BJ (cell line): ENCODE results near the gene UQCR10. TPM values are rescaled to one million over a fixed set of nuclear protein-coding genes. Genes with fewer than 3 reads are reported as not detected.

Experiments
- CTCF ChIA-PET: fragments of 350-600 bp; formaldehyde crosslinking; extraction: SDS; loops from one replicate; lab custom pipeline; 2021; ENCODE audit warnings: antibody characterized with exemption, inconsistent platforms; lab: Yijun Ruan, JAX
- POLR2A ChIA-PET: fragments of 300-600 bp; sonication (Branson Sonifier 250); formaldehyde crosslinking; extraction: SDS; loops from one replicate; lab custom pipeline; 2021; ENCODE audit warnings: antibody characterized with exemption; lab: Charles Lee
- DNase-seq: peaks from one replicate; pipeline ENCODE4 v3.0.0-alpha.2; 2011; ENCODE audit warnings: low read depth
- H3K27me3 ChIP-seq: 2 replicates; pipeline ENCODE4 v1.6.0; 2011; ENCODE audit warnings: low read length; ENCODE audit not compliant: control insufficient read depth, insufficient read depth
- H3K36me3 ChIP-seq: 2 replicates; pipeline ENCODE4 v1.5.1; 2011; ENCODE audit warnings: low read length; ENCODE audit not compliant: control insufficient read depth, insufficient read depth
- H3K4me3 ChIP-seq: 2 replicates; pipeline ENCODE4 v1.5.1; 2011; ENCODE audit warnings: low read depth, mild to moderate bottlenecking, control low read depth, low read length
- polyA plus RNA-seq: library from polyadenylated mRNA; depleted of rRNA; stranded (reverse); fragments of >200 nt; gene quantifications from 2 replicates; pipeline ENCODE4 v1.2.3, GENCODE V29; 2011
- TF ChIP-seq, protein P1 (sequence below): IDR thresholded peaks from 2 replicates; pipeline ENCODE4 v1.5.1; 2011; ENCODE audit warnings: low read depth, mild to moderate bottlenecking, control low read depth, inconsistent platforms, low read length, moderate library complexity; ENCODE audit not compliant: insufficient read depth

The UQCR10 gene
- polyA plus RNA-seq, 1 experiment: 184 TPM

DNA sequence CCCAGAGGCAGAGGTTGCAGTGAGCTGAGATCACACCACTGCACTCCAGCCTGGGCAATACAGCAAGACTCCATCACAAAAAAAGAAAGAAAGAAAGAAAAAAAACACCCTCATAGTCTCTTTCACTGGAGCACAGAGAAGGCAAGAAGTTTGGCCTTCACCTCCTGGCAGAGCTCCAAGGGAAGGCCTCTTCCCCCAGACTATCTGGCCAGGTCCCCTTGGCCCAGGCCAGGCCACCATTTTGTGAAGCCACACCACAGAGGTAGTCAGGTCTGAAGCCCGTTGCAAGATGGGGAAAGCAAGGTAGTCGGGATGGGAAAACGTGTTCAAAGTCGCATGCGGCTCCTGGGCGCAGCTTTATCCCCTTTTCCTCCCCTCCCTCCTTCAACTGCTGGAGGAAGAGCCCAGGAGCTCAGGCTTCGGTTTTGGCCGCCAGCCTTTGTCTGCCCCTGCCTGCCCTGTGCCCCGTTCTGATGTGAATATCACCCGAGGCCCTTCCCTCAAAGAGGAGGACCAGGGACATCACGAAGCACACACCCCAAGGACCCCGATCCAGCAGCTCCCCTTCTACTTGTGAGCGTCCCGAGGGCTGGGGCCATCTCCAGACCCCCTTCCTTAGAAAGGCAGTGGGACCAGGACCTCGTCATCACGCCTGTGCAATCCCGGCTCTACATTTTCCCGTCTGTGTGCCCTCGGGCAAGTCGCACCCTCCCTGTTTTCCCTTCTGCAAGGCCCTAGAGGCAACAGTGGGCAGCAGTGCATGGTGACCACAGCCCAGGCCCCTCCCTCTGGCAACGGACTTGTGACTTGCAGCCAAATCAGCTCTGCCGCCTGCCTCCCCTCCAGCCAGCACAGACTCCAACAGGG is 29.7 kb upstream of the UQCR10 start:
- no peaks in the 10 kb centered on the region for H3K27me3 ChIP-seq
- H3K4me3 ChIP-seq: no peak overlapping the region
- no peak for DNase-seq
- H3K36me3 ChIP-seq: peaks cover 2% of the 10 kb centered on the region
- POLR2A ChIA-PET: no interaction called here
- TF ChIP-seq, protein P1, sequence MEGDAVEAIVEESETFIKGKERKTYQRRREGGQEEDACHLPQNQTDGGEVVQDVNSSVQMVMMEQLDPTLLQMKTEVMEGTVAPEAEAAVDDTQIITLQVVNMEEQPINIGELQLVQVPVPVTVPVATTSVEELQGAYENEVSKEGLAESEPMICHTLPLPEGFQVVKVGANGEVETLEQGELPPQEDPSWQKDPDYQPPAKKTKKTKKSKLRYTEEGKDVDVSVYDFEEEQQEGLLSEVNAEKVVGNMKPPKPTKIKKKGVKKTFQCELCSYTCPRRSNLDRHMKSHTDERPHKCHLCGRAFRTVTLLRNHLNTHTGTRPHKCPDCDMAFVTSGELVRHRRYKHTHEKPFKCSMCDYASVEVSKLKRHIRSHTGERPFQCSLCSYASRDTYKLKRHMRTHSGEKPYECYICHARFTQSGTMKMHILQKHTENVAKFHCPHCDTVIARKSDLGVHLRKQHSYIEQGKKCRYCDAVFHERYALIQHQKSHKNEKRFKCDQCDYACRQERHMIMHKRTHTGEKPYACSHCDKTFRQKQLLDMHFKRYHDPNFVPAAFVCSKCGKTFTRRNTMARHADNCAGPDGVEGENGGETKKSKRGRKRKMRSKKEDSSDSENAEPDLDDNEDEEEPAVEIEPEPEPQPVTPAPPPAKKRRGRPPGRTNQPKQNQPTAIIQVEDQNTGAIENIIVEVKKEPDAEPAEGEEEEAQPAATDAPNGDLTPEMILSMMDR: no peak
- CTCF ChIA-PET: interaction anchor here (1.1 to 1.5 kb wide), 2 partner anchors 15 to 267 kb away, joined by 3 to 5 read pairs; no protein-coding TSS in a partner anchor

DNA sequence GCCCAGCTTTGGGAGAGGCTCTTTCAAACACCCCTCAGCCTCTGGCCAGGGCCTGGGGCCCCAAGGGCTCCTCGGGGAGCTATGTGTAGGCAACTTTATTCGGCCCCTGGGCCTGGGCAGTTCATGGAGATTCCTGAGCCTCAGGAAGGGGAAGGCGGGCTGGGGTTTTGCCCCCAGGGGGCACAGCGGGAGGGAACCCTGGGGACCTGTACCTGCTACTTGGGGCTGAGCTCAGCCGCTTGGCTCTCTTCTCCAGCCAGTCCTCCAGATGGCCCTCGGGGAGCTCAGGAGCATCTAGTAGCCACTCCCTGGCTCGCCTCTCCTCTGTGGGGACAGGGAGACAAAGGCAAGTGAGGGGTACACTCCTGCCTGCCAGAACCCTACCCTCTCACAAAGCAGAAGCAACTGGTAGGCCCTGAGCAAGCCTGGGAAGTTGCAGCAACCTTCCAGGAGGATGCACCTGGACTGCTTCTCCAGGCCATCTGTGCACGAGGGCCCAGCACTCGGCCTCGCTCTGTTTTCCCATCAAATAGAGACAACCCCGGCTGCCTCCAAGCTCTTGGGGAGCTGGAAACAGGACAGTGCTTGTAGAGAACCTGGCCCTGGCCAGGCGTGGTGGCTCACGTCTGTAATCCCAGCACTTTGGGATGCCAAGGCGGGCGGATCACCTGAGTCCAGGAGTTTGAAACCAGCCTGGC is 28.9 kb upstream of the UQCR10 start:
- no peaks in the 10 kb centered on the region for H3K27me3 ChIP-seq
- POLR2A ChIA-PET: no interaction called here
- no peak overlapping the region for H3K4me3 ChIP-seq
- H3K36me3 ChIP-seq: peaks cover 2% of the 10 kb centered on the region
- no peak for DNase-seq
- TF ChIP-seq, protein P1: no peak
- CTCF ChIA-PET: interaction anchor here (1.0 to 1.5 kb wide), 3 partner anchors 13 to 267 kb away, joined by 3 to 5 read pairs (median 3); no protein-coding TSS in a partner anchor

DNA sequence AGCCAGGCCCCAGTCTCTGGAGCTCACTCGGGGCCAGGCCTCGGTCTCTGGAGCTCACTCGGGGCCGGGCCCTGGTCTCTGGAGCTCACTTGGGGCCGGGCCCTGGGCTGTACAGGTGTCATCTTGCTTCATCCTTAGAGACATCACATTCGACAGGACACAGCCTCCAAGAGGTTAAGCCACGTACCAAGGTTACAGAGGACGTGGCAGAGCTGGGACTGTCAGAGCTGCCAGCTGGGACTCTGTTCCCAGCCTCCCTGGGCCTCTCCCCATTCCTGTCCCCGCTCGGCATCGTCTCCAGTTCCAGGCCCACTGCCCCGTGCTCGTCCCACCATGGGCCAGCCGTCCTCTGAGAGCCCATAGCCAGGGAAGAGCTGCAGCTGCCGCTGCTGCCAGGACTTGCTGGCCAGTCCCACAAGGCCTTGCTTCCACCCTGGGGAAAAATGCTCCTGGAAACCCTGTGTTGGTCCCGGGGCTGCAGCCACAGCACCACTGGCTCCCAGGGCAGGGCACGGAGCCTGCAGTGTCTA is 27.8 kb upstream of the UQCR10 start:
- TF ChIP-seq, protein P1: no peak
- ChIA-PET POLR2A (no interaction called here), CTCF (interaction anchor here (1.0 kb wide), 1 partner anchor 15 kb away, joined by 3 read pairs; no protein-coding TSS in a partner anchor)
- no peak for DNase-seq
- H3K27me3 ChIP-seq: no peaks in the 10 kb centered on the region
- no peak overlapping the region for H3K4me3 ChIP-seq
- peaks cover 2% of the 10 kb centered on the region for H3K36me3 ChIP-seq

DNA sequence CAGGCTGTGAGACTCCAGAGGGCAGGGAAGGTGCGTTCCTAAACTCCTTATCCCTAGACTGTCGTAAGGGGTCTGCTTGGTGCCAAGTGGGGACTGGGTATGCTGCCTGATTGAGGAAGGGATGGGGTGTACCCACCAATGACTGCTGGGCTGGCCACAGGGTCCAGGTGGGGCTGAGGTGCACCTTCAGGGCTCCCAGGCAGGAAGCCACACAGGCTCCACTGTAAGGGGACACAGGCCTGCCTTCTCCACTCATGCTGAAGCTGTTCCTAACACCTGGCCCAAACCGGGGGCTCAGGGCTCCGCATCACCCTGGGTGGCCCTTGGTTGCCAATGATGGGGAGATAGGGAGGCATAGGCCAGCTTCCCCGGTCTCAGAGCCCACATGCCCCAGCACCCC is 27.0 kb upstream of the UQCR10 start:
- Histone ChIP-seq H3K4me3 (no peak overlapping the region), H3K36me3 (peaks cover 3% of the 10 kb centered on the region), H3K27me3 (no peaks in the 10 kb centered on the region)
- DNase-seq: no peak
- ChIA-PET POLR2A (no interaction called here), CTCF (no interaction called here)
- TF ChIP-seq, protein P1: no peak

DNA sequence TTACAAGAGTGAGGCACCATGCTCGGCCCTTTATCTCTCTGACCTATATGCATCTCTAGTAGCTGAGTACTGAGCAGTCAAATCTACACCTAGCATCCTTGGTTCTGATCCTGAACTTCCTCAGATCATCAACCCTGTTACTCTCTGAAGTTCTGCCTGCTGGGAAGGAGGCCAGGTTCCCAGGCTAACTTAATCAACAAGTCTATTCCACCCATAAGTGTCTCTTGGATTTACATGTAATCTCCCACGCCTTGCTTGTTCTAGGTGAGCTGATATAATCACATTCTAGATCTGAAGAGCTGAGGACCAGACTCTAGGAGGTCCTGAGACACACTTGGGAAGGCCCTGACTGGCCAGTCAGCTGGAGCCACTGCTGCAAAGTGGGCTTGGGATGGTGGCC is 25.2 kb upstream of the UQCR10 start:
- ChIA-PET POLR2A (no interaction called here), CTCF (interaction anchor here (0.7 to 2.1 kb wide), 3 partner anchors 10 to 30 kb away, joined by 3 to 7 read pairs (median 3); no protein-coding TSS in a partner anchor)
- peaks cover 3% of the 10 kb centered on the region for H3K36me3 ChIP-seq
- DNase-seq: no peak
- TF ChIP-seq, protein P1: no peak
- H3K4me3 ChIP-seq: no peak overlapping the region
- H3K27me3 ChIP-seq: no peaks in the 10 kb centered on the region
